NCI-H2227 treated with DMSO at 0.1 percent for 48 hours (cell line): Measurements from ENCODE around the gene WEE1.
"Not testable (repeated sequence)": the region's sequence is repeated elsewhere in the genome, so short reads cannot be mapped to it uniquely, and the experiment has no call there.

Experiments
- DNase-seq: peaks from one replicate; lab custom pipeline; 2025; lab: John Stamatoyannopoulos, UW

Gene WEE1

GRCh38 chr11:9573052-9573774 is at the start of gene WEE1:
WEE1 (plus strand) TSS chr11:9573670; CDS start chr11:9573934, 264 bp downstream.
- DNase-seq, result peak; percentile 97

- DNase-seq, result no peak
Measured at GRCh38 chr11:9524001-9524400, 49.5 kb upstream of the WEE1 start.

GRCh38 chr11:9525116-9525515 is 48.4 kb upstream of the WEE1 start:
- DNase-seq, result peak; percentile 72

GRCh38 chr11:9527481-9528135 is 45.9 kb upstream of the WEE1 start:
- no peak for DNase-seq

- no peak for DNase-seq
Measured at GRCh38 chr11:9528136-9528501, 45.4 kb upstream of the WEE1 start.

- DNase-seq, result peak; percentile 54
Measured at GRCh38 chr11:9528573-9529333, 44.7 kb upstream of the WEE1 start.

- DNase-seq, result peak; percentile 54
Measured at GRCh38 chr11:9529334-9529650, 44.2 kb upstream of the WEE1 start.

- no peak for DNase-seq
Measured at GRCh38 chr11:9530020-9530621, 43.3 kb upstream of the WEE1 start.

- DNase-seq, result no peak
Measured at GRCh38 chr11:9530901-9531625, 42.4 kb upstream of the WEE1 start.

- no peak for DNase-seq
Measured at GRCh38 chr11:9533058-9533457, 40.4 kb upstream of the WEE1 start.

GRCh38 chr11:9533736-9534473 is 39.6 kb upstream of the WEE1 start:
- no peak for DNase-seq

GRCh38 chr11:9535189-9535781 is 38.2 kb upstream of the WEE1 start:
- DNase-seq, result no peak

GRCh38 chr11:9538548-9538947 is 34.9 kb upstream of the WEE1 start:
- DNase-seq, result no peak

- not testable (repeated sequence) for DNase-seq
Measured at GRCh38 chr11:9549216-9549615, 24.3 kb upstream of the WEE1 start.

GRCh38 chr11:9550191-9550628 is 23.3 kb upstream of the WEE1 start:
- DNase-seq, result no peak

- DNase-seq, result no peak
Measured at GRCh38 chr11:9561279-9561982, 12.0 kb upstream of the WEE1 start.

- no peak for DNase-seq
Measured at GRCh38 chr11:9562716-9563115, 10.8 kb upstream of the WEE1 start.

- DNase-seq, result no peak
Measured at GRCh38 chr11:9563196-9563730, 10.2 kb upstream of the WEE1 start.

- DNase-seq, result peak; percentile 48
Measured at GRCh38 chr11:9565822-9566560, 7.5 kb upstream of the WEE1 start.
